Subcutaneous adipose tissue (tissue), 4 donors: ENCODE data around the gene HOXB2. TPM values are rescaled to one million over a fixed set of nuclear protein-coding genes. Genes with fewer than 3 reads are reported as not detected.

Experiments
- total RNA-seq, 4 donors: library from RNA; depleted of rRNA; stranded (reverse); fragments of >200 nt; gene quantifications; one replicate each; pipeline ENCODE4 v1.1.0, GENCODE V29; 2016
- TF ChIP-seq, protein P1 (sequence below): fragments of 450-650 bp; IDR thresholded peaks from one replicate; pipeline ENCODE4 v1.5.1; 2016; ENCODE audit warnings: low read depth, mild to moderate bottlenecking, control low read depth, antibody characterized with exemption, moderate library complexity

HOXB2 gene
- total RNA-seq, 4 donors from 2014 or later: 12.1 to 21.1 (median 13.7) TPM

DNA sequence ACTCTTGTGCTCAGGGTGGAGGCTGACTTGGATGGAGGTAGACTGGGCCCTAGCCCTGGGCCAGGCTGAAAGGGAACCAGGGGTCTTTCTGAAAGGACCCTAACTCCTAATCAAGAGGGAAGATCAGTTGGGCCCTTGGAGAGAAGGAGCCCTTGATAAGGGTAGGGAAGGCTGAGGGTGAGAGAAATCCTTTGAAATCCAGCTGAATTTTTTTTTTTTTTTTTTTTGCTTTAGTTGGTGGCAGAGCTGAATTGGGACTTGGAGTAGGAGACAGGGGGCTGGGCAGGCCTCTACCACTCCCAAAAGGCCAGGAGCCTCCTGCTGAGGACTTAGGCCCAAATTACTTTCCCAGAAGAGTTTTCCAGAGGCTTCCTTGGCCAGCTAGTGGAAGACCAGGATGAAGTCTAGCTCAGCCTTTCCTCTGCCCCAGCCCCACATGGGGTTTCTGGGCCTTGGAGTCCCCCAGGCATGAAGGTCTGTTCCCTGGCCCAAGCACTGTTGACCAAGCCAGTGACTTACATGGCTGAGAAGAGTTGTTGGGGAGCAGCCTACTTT is 45.8 kb upstream of the HOXB2 start:
- TF ChIP-seq, protein P1, sequence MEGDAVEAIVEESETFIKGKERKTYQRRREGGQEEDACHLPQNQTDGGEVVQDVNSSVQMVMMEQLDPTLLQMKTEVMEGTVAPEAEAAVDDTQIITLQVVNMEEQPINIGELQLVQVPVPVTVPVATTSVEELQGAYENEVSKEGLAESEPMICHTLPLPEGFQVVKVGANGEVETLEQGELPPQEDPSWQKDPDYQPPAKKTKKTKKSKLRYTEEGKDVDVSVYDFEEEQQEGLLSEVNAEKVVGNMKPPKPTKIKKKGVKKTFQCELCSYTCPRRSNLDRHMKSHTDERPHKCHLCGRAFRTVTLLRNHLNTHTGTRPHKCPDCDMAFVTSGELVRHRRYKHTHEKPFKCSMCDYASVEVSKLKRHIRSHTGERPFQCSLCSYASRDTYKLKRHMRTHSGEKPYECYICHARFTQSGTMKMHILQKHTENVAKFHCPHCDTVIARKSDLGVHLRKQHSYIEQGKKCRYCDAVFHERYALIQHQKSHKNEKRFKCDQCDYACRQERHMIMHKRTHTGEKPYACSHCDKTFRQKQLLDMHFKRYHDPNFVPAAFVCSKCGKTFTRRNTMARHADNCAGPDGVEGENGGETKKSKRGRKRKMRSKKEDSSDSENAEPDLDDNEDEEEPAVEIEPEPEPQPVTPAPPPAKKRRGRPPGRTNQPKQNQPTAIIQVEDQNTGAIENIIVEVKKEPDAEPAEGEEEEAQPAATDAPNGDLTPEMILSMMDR: no peak

GRCh38 chr17:48589831-48590606 is 45.1 kb upstream of the HOXB2 start, which contains the start of gene HOXB3:
HOXB3 (minus strand) TSS chr17:48590241; CDS start chr17:48552474, 37,767 bp downstream.
- TF ChIP-seq, protein P1: no peak

DNA sequence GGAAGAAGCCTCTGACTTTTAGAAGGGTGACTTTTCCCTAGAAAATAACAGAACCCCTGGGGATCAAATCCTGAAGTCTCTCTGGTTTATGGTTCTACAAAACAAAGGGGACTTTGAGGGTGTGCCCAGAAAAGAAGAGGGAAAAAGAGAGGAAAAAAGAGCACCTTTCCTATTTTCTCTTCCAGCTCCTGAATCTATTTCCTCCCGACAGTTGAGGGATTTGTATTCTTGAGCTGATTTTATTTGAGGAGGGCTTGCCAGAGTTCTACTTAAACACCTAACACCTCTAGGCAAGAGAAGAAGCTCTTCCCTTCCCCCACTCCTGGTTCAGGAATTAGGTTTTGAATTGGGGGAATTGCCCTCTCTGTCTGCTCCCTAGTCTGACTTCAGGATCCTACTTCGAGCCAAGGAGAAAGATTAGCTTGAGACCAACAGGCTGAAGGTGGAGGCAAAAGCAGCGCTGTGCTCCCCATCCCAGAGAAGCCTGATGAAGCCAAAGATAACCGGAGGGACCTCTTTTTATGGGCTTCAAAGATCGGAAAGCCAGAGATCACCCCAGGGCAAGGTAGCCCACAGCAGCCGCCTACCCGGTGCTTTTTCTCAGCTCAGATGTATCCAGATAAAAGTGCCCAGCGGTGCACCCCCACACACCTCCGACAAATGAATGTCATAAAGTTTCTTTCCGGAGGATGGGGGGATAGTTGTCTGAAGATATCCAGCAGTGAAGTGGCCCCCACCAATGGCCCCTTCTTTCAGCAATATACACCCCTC is 44.3 kb upstream of the HOXB2 start:
- TF ChIP-seq, protein P1: no peak

DNA sequence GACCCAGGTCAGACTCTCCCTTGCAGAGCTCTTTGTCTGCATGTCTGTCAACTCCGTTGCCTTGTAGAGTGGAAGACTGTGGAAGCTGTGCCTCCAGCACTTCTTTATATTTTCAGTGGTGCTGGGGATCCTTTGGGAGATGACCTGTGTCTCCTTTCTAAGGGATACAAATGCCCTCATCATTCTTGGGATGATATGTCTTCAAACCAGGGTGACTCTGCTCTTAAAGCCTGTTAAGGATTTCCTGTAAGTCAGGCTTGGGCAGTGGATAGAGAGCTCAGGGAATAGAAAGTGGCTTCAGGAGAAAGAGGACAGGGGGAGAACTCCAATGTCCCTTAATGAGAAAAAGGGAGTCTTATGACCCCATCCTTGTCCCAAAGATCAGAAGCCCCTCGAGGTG is 43.6 kb upstream of the HOXB2 start:
- TF ChIP-seq, protein P1: no peak

DNA sequence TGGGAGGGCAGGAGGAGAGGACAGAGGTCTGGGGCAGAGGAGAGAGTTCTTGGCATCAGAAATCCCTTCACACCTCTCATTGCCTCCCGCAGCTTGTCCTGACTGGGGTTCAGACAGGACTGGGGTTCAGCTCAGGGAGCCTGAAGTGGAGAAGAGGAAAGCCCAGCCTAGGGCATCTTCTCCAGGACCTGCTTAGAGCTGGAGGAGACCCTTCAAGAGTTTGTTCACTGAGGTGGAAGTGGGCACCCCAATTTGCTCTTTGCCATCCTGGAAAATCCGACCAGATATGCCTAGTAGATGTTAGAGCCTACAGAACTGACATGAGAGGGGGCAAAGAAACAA is 43.1 kb upstream of the HOXB2 start:
- TF ChIP-seq, protein P1: no peak

DNA sequence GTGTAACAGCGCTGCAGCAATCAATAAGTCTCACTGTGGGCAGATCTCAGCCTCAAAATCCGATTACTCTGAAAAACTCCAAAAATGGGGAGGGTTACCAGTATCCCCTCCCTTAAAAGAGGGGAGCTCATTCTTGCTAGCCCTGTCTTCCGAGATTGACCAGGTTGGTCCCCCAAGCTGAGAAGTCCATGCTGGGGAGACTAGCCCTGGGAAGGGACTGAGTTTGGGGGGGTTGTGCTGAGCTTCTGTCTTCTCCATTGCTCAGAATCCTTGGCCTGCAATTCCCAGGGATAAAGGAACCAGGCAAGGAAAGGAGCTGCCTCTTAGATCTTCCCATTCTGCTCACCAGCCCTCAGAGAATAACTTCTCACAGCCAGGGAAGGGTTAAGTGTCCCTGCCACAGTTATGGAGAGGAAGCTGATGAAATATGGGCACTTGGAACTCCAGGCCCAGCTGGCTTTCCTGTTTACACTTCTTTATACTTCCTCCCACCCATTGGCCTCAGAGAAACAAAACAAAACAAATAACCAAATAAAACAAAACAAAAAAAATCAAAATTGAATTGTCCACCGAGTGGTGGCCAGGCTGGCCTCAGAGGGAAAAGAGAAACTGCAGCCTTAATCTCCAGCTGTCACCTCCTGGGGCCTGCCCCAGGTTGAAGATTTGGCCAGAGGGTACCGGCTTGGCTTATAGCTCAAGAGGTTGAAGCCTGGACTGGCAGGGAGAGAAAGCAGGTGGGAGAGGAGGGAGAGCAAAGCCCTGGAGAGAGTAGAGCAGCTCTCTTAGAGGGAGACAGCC is 42.6 kb upstream of the HOXB2 start:
- TF ChIP-seq, protein P1: no peak
